Hematopoietic multipotent progenitor cell (in vitro differentiated cells): ENCODE data around the gene PODNL1. TPM values are rescaled to one million over a fixed set of nuclear protein-coding genes. Genes with fewer than 3 reads are reported as not detected.

Experiments
- DNase-seq, 3 donors: peaks; one replicate each; pipeline ENCODE4 v3.0.0-alpha.2; 2011 to 2015; ENCODE audit warnings: low read depth in 2 of 3, low spot score in 2 of 3
- total RNA-seq: library from RNA; depleted of rRNA; stranded (reverse); fragments of >200 nt; gene quantifications from one replicate; pipeline ENCODE4 v1.2.3, GENCODE V29; 2012

Gene PODNL1
- total RNA-seq, 1 donor = under 0.01 TPM

- no peak for DNase-seq
Measured at GRCh38 chr19:13959141-13959961, 21.1 kb upstream of the PODNL1 start.

- DNase-seq = no peak
Measured at GRCh38 chr19:13958043-13958442, 19.8 kb upstream of the PODNL1 start.

GRCh38 chr19:13957051-13957450 lies 18.8 kb upstream of the PODNL1 start:
- no peak for DNase-seq

- DNase-seq = no peak
Measured at GRCh38 chr19:13956365-13956744, 18.1 kb upstream of the PODNL1 start.

- no peak for DNase-seq
Measured at GRCh38 chr19:13955662-13956364, 17.6 kb upstream of the PODNL1 start.

GRCh38 chr19:13954185-13954584 lies 16.0 kb upstream of the PODNL1 start:
- no peak for DNase-seq

GRCh38 chr19:13952931-13953531 lies 14.8 kb upstream of the PODNL1 start:
- DNase-seq = no peak

GRCh38 chr19:13952154-13952930 lies 14.1 kb upstream of the PODNL1 start, which contains the start of gene DCAF15:
DCAF15 (plus strand) TSS chr19:13952509; CDS start chr19:13952513, 4 bp downstream.
- peak; percentile 89 to 99 (median 99) for DNase-seq

- no peak for DNase-seq
Measured at GRCh38 chr19:13951799-13952153, 13.6 kb upstream of the PODNL1 start.

- no peak for DNase-seq
Measured at GRCh38 chr19:13951043-13951442, 12.8 kb upstream of the PODNL1 start.

- no peak for DNase-seq
Measured at GRCh38 chr19:13946414-13946813, 8.2 kb upstream of the PODNL1 start.

- no peak for DNase-seq
Measured at GRCh38 chr19:13942023-13942684, 3.9 kb upstream of the PODNL1 start.

GRCh38 chr19:13937479-13938300 lies 527 bp downstream of the PODNL1 start:
- DNase-seq = no peak

- no peak for DNase-seq
Measured at GRCh38 chr19:13935765-13936510, 2.3 kb downstream of the PODNL1 start.

- no peak for DNase-seq
Measured at GRCh38 chr19:13934785-13935109, 3.5 kb downstream of the PODNL1 start.

- no peak for DNase-seq
Measured at GRCh38 chr19:13932911-13933393, 5.3 kb downstream of the PODNL1 start.

- no peak for DNase-seq
Measured at GRCh38 chr19:13932149-13932637, 6.0 kb downstream of the PODNL1 start.

- no peak for DNase-seq
Measured at GRCh38 chr19:13931391-13932148, 6.6 kb downstream of the PODNL1 start.
